C4-2B (cell line): ENCODE measurements around the gene AP2A2.

ENCODE experiments used
- CTCF ChIP-seq: fragments of 450-650 bp; conservative IDR thresholded peaks from 2 replicates; pipeline ENCODE4 v1.5.1; 2017; ENCODE audit warnings: mild to moderate bottlenecking
- ZFX ChIP-seq: fragments of 450-650 bp; IDR thresholded peaks from 2 replicates; pipeline ENCODE4 v1.6.1; 2017

GRCh38 chr11:995752-996420, 70.2 kb downstream of the AP2A2 start:
- TF ChIP-seq CTCF (no peak), ZFX (no peak)
